Measurements from ENCODE around the gene RPS26.

GRCh38 chr12:55995366-55995765, 46.4 kb upstream of the RPS26 start:
- TF ChIP-seq EZH2 (IDR thresholded peaks at IDR 0.05; ENCODE audit: borderline replicate concordance, low read length) (no peak), CTCF (IDR thresholded peaks at IDR 0.05; ENCODE audit: low read length) (no peak)

Data from OCI-LY1 (cell line).